H1 (cell line): ENCODE data around the gene SMAP2. TPM values are rescaled to one million over a fixed set of nuclear protein-coding genes. Genes with fewer than 3 reads are reported as not detected.

ENCODE experiments used
- CTCF ChIA-PET: fragments of 300-600 bp; sonication (Branson Sonifier 250); formaldehyde crosslinking; loops from one replicate; lab custom pipeline; 2021; ENCODE audit not compliant: partially characterized antibody; lab: Charles Lee
- POLR2A ChIA-PET: fragments of 300-600 bp; sonication (Branson Sonifier 250); formaldehyde crosslinking; loops from one replicate; lab custom pipeline; 2021; ENCODE audit warnings: inconsistent platforms; ENCODE audit not compliant: partially characterized antibody; lab: Charles Lee
- DNase-seq, 2 experiments: peaks; one replicate each; pipeline versions ENCODE4 v3.0.0 to v3.0.0-alpha.2; 2010 to 2022; ENCODE audit warnings: low spot score in 2 of 2, low read depth in 1 of 2, mixed read lengths in 1 of 2
- FAIRE-seq: peaks from 2 replicates; lab custom pipeline; 2011; peaks lifted over from hg19 to GRCh38; lab: Jason Lieb, UNC
- H2AFZ ChIP-seq: 2 replicates; pipeline ENCODE4 v1.8.1; 2012; ENCODE audit warnings: low read length, inconsistent platforms
- H2AK5ac ChIP-seq: 2 replicates; pipeline ENCODE4 v1.6.1; 2013; ENCODE audit warnings: low read depth, low read length
- H2BK120ac ChIP-seq: replicated peaks from 2 replicates; pipeline ENCODE3; 2013; ENCODE audit warnings: low read depth, low read length, inconsistent platforms
- H2BK12ac ChIP-seq: 2 replicates; pipeline ENCODE4 v1.6.1; 2013; ENCODE audit warnings: low read depth, low read length
- H2BK15ac ChIP-seq: 2 replicates; pipeline ENCODE4 v1.6.1; 2013; ENCODE audit warnings: low read length
- H2BK20ac ChIP-seq: 2 replicates; pipeline ENCODE4 v1.6.1; 2013; ENCODE audit warnings: low read length
- H2BK5ac ChIP-seq: 2 replicates; pipeline ENCODE4 v1.6.1; 2013; ENCODE audit warnings: low read depth, low read length
- H3K14ac ChIP-seq: 2 replicates; pipeline ENCODE4 v1.6.1; 2013; ENCODE audit warnings: inconsistent platforms; ENCODE audit not compliant: insufficient read length
- H3K18ac ChIP-seq: 2 replicates; pipeline ENCODE4 v1.6.1; 2013; ENCODE audit warnings: low read length; ENCODE audit errors: extremely low read depth
- H3K23ac ChIP-seq: 2 replicates; pipeline ENCODE4 v1.6.1; 2013; ENCODE audit warnings: inconsistent platforms; ENCODE audit not compliant: insufficient read length
- H3K23me2 ChIP-seq: 2 replicates; pipeline ENCODE4 v1.6.1; 2013; ENCODE audit warnings: low read depth, low read length
- H3K27ac ChIP-seq: 2 replicates; pipeline ENCODE4 v1.6.1; 2011; ENCODE audit warnings: low read depth, low read length, inconsistent platforms
- H3K27me3 ChIP-seq, 4 experiments: replicated peaks in 1 of 4; 1 replicate in 1 of 4; 2 replicates in 3 of 4; pipeline versions ENCODE4 v1.6.1 to v1.8.1; 2011 to 2013; ENCODE audit warnings: low read length in 3 of 4, mild to moderate bottlenecking in 3 of 4, inconsistent platforms in 2 of 4, mixed read lengths in 2 of 4, moderate library complexity in 1 of 4; ENCODE audit not compliant: control insufficient read depth in 3 of 4, insufficient read depth in 3 of 4; ENCODE audit errors: extremely low read depth in 1 of 4
- H3K36me3 ChIP-seq, 4 experiments: 2 replicates each; pipeline versions ENCODE4 v1.6.1 to v1.8.1; 2011 to 2013; ENCODE audit warnings: mild to moderate bottlenecking in 4 of 4, low read length in 3 of 4, moderate library complexity in 2 of 4, control low read depth in 1 of 4, inconsistent platforms in 1 of 4; ENCODE audit not compliant: insufficient read depth in 4 of 4, control insufficient read depth in 2 of 4
- H3K4ac ChIP-seq: replicated peaks from 2 replicates; pipeline ENCODE3; 2013; ENCODE audit warnings: low read length, low read depth, mixed read lengths, inconsistent platforms; ENCODE audit not compliant: insufficient read length
- H3K4me1 ChIP-seq, 4 experiments: replicated peaks in 1 of 4; 1 replicate in 1 of 4; 2 replicates in 3 of 4; pipeline versions ENCODE4 v1.6.1 to v1.8.1; 2011 to 2013; ENCODE audit warnings: low read length in 3 of 4, inconsistent platforms in 2 of 4, mixed read lengths in 1 of 4; ENCODE audit not compliant: insufficient read depth in 4 of 4, control insufficient read depth in 3 of 4
- H3K4me2 ChIP-seq, 2 experiments: 2 replicates each; pipeline versions ENCODE4 v1.6.1 to v1.8.1; 2011 to 2013; ENCODE audit warnings: low read depth in 2 of 2, low read length in 2 of 2, control low read depth in 1 of 2, inconsistent platforms in 1 of 2, mild to moderate bottlenecking in 1 of 2; ENCODE audit not compliant: insufficient read depth in 1 of 2
- H3K4me3 ChIP-seq, 4 experiments: fragments of 200-600, 300-600 bp in 1 of 4; sonication (generic), shearing (Covaris generic), sonication (Bioruptor Twin) in 1 of 4; 2 replicates each; pipeline versions ENCODE4 v1.5.1 to v1.8.1; 2011 to 2016; ENCODE audit warnings: low read length in 4 of 4, low read depth in 3 of 4, control low read depth in 2 of 4, inconsistent platforms in 2 of 4, mild to moderate bottlenecking in 2 of 4, mixed read lengths in 1 of 4, moderate library complexity in 1 of 4; ENCODE audit not compliant: insufficient read depth in 2 of 4; ENCODE audit errors: extremely low read depth in 1 of 4
- H3K56ac ChIP-seq: replicated peaks from 2 replicates; pipeline ENCODE3; 2013; ENCODE audit warnings: low read depth, mild to moderate bottlenecking, mixed read lengths, low read length, inconsistent platforms; ENCODE audit not compliant: insufficient read length
- H3K79me1 ChIP-seq: 2 replicates; pipeline ENCODE4 v1.6.1; 2013; ENCODE audit warnings: low read depth, low read length, control low read depth
- H3K79me2 ChIP-seq, 2 experiments: 2 replicates each; pipeline versions ENCODE4 v1.6.1 to v1.8.1; 2012 to 2013; ENCODE audit warnings: low read length in 2 of 2, mild to moderate bottlenecking in 2 of 2, inconsistent platforms in 1 of 2; ENCODE audit not compliant: insufficient read depth in 2 of 2, control insufficient read depth in 1 of 2
- H3K9ac ChIP-seq, 4 experiments: replicated peaks in 1 of 4; 1 replicate in 1 of 4; 2 replicates in 3 of 4; pipeline versions ENCODE4 v1.6.1 to v1.8.1; 2011 to 2013; ENCODE audit warnings: low read depth in 3 of 4, low read length in 3 of 4, control low read depth in 2 of 4, mild to moderate bottlenecking in 2 of 4, moderate library complexity in 2 of 4, inconsistent platforms in 1 of 4; ENCODE audit errors: extremely low read depth in 1 of 4
- H3K9me3 ChIP-seq, 2 experiments: 2 replicates each; pipeline versions ENCODE4 v1.6.1 to v1.8.1; 2012 to 2013; ENCODE audit warnings: mild to moderate bottlenecking in 2 of 2, moderate library complexity in 2 of 2, control low read depth in 1 of 2, inconsistent platforms in 1 of 2, low read depth in 1 of 2, low read length in 1 of 2, mixed read lengths in 1 of 2; ENCODE audit not compliant: insufficient read depth in 2 of 2
- H4K20me1 ChIP-seq, 2 experiments: replicated peaks in 1 of 2; 2 replicates each; pipeline versions ENCODE3 to v1.8.1; 2011 to 2013; ENCODE audit warnings: inconsistent platforms in 2 of 2, low read length in 2 of 2, mild to moderate bottlenecking in 1 of 2; ENCODE audit not compliant: insufficient read depth in 2 of 2, control insufficient read depth in 1 of 2
- H4K5ac ChIP-seq: 2 replicates; pipeline ENCODE4 v1.6.1; 2013; ENCODE audit warnings: low read length, low read depth, mixed read lengths, inconsistent platforms; ENCODE audit not compliant: insufficient read length
- H4K8ac ChIP-seq: 2 replicates; pipeline ENCODE4 v1.8.0; 2013; ENCODE audit warnings: mild to moderate bottlenecking, moderate library complexity, low read length, inconsistent platforms; ENCODE audit not compliant: insufficient read depth; ENCODE audit errors: extremely low read depth
- H4K91ac ChIP-seq: replicated peaks from 2 replicates; pipeline ENCODE3; 2013; ENCODE audit warnings: low read length, mixed read lengths, inconsistent platforms; ENCODE audit not compliant: insufficient read length
- BCL11A ChIP-seq, 2 experiments: IDR thresholded peaks; one replicate each; pipeline ENCODE4 v1.6.1; 2011; ENCODE audit warnings: low read depth in 2 of 2, low read length in 2 of 2, mild to moderate bottlenecking in 2 of 2
- EP300 ChIP-seq, 2 experiments: IDR thresholded peaks; 1 replicate in 1 of 2; 2 replicates in 1 of 2; pipeline ENCODE4 v1.6.1; 2011 to 2012; ENCODE audit warnings: low read depth in 2 of 2, low read length in 2 of 2, mild to moderate bottlenecking in 2 of 2, borderline replicate concordance in 1 of 2, inconsistent platforms in 1 of 2, moderate library complexity in 1 of 2
- KDM4A ChIP-seq: IDR thresholded peaks from one replicate; pipeline ENCODE4 v1.7.1; 2012; ENCODE audit warnings: low read depth, mild to moderate bottlenecking, moderate library complexity, low read length, inconsistent platforms; ENCODE audit not compliant: severe bottlenecking
- NRF1 ChIP-seq: IDR thresholded peaks from 2 replicates; pipeline ENCODE4 v1.6.1; 2011; ENCODE audit warnings: mild to moderate bottlenecking, low read depth, low read length, improper control_type of control experiment
- TEAD4 ChIP-seq: IDR thresholded peaks from 2 replicates; pipeline ENCODE4 v1.6.1; 2012; ENCODE audit warnings: low read depth, low read length, inconsistent platforms, mixed read lengths
- WGBS, 2 experiments: shearing (Covaris generic) in 1 of 2; methylation state at CpG; one replicate each; pipeline versions ENCODE4 v1.1.6 to v1.1.7; 2013 to 2015; ENCODE audit warnings: low lambda C conversion rate in 2 of 2, mixed read lengths in 2 of 2, inconsistent platforms in 1 of 2, low coverage in 1 of 2, missing lambda C conversion rate in 1 of 2; ENCODE audit not compliant: insufficient replicate concordance in 2 of 2, insufficient coverage in 1 of 2, insufficient read length in 1 of 2; ENCODE audit errors: extremely low coverage in 1 of 2, missing lambda C conversion rate in 1 of 2; 5-methylcytosine and 5-hydroxymethylcytosine counted together
- polyA plus RNA-seq, 7 experiments: library from polyadenylated mRNA; depleted of rRNA in 3 of 7; stranded (reverse) in 5 of 7; unstranded in 2 of 7; fragments of >200 nt in 5 of 7; fragments of 200-250 nt in 2 of 7; gene quantifications; 1 replicate in 5 of 7; 2 replicates in 1 of 7; 4 replicates in 1 of 7; pipeline versions ENCODE4 v1.2.1 to v1.2.3, GENCODE V29; 2011 to 2013; ENCODE audit warnings: missing spikeins in 2 of 7, mixed read lengths in 2 of 7
- total RNA-seq: library from RNA; stranded (reverse); fragmentation: NEBNext Ultra II Directional; extraction: Animal tissue kit (Norgen Biotek cat#: 25700); gene quantifications from 2 replicates; pipeline ENCODE4 v1.2.1, GENCODE V29; 2021

SMAP2 gene
- total and polyA plus RNA-seq, 2 of the 8 experiments (the other 6 are each of a cell fraction or from before 2014, with no cell fraction given): 4.3 to 5.5 TPM

- ChIA-PET POLR2A (interaction anchor here (1.0 to 1.5 kb wide), 2 partner anchors 9 kb away, joined by 3 to 5 read pairs; no protein-coding TSS in a partner anchor), CTCF (interaction anchor here (1.0 to 3.8 kb wide), 4 partner anchors 8 to 20 kb away, joined by 3 to 13 read pairs (median 7); no protein-coding TSS in a partner anchor)
- Histone ChIP-seq H3K18ac (no peak overlapping the region), H3K4me1 (peaks cover 0 to 4% (median 4%) of the 10 kb centered on the region in 4 experiments; a peak in 3 of 7 replicates), H2BK120ac (no peak overlapping the region), H3K14ac (no peak overlapping the region), H3K27ac (no peak overlapping the region), H2BK12ac (no peak overlapping the region), H3K4me3 (no peak overlapping the region), H3K79me2 (no peaks in the 10 kb centered on the region), H2BK20ac (no peak overlapping the region), H2AK5ac (no peak overlapping the region), H3K36me3 (no peaks in the 10 kb centered on the region), H3K56ac (no peak overlapping the region), H4K20me1 (no peaks in the 10 kb centered on the region), H3K27me3 (no peaks in the 10 kb centered on the region), H2BK15ac (no peak overlapping the region), H3K79me1 (no peaks in the 10 kb centered on the region), H4K91ac (no peak overlapping the region), H3K4ac (no peak overlapping the region), H3K23ac (no peak overlapping the region), H4K8ac (no peak overlapping the region), H2AFZ (no peak overlapping the region), H3K4me2 (no peak overlapping the region), H2BK5ac (no peak overlapping the region), H4K5ac (no peak overlapping the region), H3K9ac (no peak overlapping the region), H3K23me2 (no peaks in the 10 kb centered on the region), H3K9me3 (no peaks in the 10 kb centered on the region)
- DNase-seq: no peak
- FAIRE-seq: no peak
- 86% methylated on average over 6 of the region's 6 CpGs; no CpG with 5 or more reads in 1 of the 2 experiments for WGBS, 2 experiments
- TF ChIP-seq BCL11A (IDR thresholded peaks at IDR 0.05; ENCODE audit: low read depth in 2 of 2, low read length in 2 of 2) (no peak), EP300 (IDR thresholded peaks at IDR 0.05; ENCODE audit: borderline replicate concordance in 1 of 2, low read depth in 2 of 2, low read length in 2 of 2) (no peak), KDM4A (no peak), NRF1 (no peak), TEAD4 (no peak)
Observed at GRCh38 chr1:40423951-40424618, 50.6 kb downstream of the SMAP2 start.
